Stimulated activated CD8-positive, alpha-beta memory T cell treated with anti-CD3 and anti-CD28 coated beads, Interleukin-4, amount 100 ng/mL, for 1 hour (primary cell): Measurements from ENCODE around the gene TFCP2L1.

ENCODE experiments used
- DNase-seq, 2 donors: peaks; one replicate each; pipeline ENCODE4 v3.0.0-alpha.2; 2020; ENCODE audit warnings: low read depth in 2 of 2, low spot score in 1 of 2

Gene TFCP2L1

DNA sequence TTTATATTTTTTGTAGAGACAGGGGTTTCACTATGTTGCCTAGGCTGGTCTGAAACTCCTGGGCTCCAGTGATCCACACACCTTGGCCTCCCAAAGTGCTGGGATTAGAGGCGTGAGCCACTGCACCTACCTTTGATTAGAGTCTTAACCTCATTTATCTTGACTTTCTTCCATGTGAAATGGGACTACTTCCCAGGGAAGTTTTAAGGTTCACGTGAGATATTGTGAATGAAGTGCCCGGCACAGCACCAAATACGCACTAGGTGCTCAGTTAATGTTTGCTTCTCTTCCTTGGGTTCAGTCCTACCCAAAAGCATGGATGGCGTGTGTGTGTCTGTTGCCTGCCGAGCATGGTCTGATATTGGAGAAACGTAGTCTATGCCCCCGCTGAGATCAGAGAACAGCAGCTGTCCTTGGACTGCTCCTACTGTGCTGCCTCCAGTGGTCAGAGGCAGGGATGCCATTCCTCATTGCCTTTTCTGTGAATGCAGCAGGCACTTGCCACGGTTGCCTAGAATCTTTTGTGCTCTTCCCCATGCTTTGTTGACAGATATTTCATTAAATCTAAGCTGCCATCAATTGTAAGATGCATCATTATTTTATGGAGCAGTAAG lies 12.3 kb upstream of the TFCP2L1 start:
- no peak for DNase-seq

DNA sequence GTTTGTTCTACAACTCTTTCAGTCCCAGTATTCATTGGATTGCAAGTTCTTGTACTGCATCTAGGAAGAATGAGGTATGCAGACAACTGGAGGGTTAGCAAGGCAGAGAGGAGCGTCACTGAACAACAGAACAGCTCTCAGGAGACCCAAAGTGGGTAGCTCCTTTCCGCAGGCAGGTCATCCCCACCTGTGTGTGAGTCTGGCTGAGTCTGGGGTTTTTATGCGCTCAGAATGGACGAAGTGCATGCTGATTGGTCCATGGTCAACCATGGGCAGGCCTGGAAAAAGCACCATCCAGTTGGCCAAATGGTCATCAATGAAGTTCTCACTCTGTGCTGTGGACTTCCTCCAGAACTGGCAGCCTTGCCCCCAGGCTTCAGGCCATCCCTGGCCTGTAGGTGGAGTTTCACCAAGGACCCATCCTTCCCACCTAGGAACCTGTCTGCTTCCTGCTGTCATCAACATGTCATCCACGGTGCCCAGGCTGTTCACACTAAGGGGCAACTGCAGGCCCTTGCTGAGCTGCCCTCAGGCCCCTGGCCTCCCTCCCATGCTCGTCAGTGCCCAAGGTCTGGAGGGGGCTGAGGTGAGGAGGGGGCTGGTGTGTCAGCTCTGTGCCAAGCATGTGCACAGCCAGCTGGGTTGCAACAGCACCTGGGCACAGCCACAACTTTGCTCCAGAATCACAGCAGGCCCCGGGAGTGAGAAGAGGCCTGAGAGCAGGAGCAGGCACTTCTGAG lies 11.1 kb upstream of the TFCP2L1 start:
- no peak for DNase-seq

DNA sequence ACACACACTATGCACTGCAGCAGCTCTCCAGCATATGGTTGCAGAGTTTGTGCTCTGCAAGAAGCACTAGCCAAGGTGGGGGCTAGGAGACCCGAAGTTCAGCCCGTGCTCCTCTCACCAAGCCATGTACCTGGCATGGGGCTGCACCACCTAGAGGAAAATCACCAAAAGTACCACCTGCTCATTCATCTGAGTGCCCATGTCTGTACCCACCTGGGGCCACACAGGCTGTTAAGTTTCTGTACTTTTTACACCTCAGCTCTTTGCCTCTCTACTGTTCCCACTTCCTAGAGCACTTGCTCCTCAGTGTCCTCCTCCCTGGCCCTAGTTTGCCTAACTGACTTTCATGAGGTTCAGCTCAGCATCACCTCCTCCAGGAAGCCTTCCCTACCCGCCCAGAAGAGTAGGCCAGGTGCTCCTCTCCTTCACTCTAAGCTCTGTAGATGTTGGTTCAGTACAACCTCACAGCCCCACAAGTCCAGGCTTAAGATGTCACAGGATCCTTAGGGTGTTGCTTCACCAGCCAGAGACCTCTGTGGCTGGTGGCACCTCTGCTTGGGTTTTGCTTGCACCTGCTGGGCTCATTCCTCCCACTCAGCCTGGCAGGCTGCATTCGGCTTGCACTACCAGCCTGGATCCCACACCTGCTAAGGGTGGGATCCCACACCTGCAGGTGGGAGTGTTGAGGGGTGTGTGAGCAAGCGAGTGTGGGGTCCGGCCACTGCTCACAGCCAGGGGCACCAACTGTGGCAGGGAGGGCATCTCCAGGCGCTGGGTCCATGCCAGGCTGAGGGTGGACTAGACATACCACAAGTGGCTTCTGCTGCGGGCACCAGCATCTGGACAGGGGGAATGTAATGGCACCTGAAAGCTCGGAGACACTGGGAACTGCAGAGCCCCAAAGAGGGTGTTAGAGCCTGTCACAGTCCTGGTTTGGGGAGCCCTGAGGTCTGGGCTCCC lies 10.2 kb upstream of the TFCP2L1 start:
- no peak for DNase-seq

DNA sequence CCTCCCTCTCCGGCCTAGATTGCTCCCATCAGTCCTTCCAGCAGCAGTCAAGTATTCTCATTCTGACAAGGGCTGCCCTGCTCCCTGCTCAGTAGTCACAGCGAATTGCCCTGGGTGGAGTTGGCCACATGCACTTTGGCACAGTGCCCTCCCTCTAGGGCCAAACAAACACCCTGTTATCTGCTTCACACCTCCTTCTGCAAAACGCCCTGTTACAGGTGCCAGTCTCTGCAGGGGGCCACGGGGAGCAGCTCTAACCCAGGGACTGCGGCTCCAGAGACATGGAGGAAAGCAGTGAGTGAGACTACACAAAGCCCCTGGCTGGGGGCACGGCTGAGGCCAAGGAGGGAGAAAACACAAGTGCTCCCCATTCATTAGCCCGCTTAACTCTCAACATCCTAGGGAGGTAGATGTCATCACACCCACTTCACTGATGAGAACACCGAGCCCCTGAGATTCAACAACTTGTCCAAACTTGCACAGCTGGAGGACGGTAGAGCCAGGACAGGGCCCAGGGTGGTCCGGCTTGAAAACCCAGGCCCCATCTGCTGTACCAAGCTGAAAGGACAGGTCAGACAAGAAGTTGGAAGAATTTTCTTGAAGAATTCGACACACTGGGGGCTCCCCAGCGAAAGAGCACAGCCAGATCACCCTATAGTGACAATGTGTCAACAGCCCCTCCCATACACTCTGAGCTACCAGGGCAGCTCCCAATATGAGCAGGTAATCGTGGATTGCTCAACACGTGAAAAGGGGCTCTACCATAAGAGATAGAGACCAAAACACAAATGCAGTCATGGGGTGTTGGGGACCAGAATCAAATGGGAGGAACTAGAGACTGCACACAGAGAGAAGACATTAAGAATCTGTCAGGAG lies 8.7 kb upstream of the TFCP2L1 start:
- DNase-seq, result no peak

DNA sequence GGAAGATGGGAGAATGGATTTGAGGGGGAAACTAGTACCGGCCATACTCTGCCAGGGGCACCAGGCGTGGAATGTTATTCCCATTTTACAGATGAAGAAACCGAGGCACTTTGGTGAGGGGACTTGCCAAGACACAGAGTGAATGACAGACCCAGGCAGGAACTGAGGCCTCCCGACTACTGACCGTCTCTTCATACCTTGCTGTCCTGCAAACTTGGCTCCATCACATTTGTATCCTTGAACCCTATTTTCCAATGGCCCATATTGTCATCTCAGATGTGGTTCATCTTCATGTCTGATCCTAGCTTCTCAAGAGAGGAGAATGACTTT lies 6.2 kb upstream of the TFCP2L1 start:
- DNase-seq, result no peak

DNA sequence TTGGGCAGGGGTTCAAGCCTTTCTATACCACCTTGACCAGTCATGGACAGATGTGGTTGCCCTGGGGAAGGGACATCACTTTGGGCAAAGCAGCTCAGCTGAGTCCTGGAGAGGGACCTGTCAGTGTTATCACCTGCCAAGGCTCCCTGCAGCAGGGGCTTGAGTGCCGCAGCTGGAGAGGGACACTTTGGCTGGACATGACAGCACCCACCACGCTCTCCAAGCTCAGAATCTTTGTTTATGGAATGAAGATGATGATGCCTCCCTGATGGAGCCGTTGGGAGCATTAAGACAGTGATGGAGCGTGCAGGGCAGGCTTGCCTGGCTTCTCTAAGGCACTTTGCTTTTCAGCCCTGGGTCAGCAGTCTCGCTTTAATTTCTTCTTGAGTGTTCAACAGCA lies 4.3 kb upstream of the TFCP2L1 start:
- no peak for DNase-seq

DNA sequence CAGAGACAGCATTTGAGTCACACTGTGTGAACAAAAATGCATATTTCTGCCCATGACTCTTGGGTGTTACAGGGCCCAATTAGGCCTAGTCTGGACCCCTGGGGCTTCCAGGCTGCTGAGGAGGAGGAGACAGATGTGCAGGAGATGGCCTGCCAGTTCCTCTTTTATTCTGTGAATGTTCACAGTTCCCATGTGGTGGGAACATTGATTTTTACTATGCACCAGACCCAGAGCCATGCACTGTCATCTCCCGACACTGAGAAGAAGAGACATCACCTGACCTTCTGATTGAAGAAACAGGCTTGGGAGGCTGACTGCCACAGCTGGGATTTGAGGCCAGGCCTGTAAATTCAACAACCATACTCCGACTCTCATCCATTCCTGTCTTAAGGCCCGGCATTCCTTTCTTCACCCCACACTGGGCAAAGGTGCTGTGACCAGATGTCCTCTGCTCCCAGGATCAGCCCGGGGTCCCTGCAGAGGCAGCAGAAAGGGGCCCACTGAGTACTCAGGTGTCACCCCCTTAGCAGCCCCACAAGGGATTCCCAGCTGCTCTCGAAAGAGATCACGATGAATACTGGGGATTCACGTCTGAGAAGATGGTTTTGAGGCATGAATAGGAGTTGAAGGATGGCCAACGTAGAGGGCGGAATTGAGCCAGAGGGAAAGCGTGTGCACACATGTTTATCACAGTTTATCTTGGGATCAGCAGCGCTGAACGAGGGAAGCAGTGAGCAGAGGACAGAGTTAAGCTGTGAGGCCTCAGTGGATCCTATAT lies 3.6 kb upstream of the TFCP2L1 start:
- DNase-seq, result no peak

DNA sequence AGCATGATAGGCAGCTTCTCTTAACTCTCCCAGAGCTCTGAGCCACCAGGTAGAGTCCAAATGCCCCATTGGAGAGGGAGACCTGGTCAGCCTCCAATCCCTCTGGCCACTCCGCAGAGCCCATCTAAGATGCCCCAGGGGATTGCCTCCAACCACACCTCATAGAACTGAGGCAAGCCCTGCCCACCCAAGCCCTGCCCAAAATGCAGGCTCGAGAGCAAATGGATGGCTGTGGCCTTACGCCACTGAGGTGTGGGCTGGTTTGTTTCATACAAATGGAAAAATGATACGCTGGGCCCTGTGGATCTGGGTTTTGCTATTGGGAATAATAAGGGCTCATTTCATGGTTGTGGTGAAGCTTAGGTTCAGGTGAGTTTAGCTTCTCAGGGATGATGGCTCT lies 3.0 kb upstream of the TFCP2L1 start:
- no peak for DNase-seq

DNA sequence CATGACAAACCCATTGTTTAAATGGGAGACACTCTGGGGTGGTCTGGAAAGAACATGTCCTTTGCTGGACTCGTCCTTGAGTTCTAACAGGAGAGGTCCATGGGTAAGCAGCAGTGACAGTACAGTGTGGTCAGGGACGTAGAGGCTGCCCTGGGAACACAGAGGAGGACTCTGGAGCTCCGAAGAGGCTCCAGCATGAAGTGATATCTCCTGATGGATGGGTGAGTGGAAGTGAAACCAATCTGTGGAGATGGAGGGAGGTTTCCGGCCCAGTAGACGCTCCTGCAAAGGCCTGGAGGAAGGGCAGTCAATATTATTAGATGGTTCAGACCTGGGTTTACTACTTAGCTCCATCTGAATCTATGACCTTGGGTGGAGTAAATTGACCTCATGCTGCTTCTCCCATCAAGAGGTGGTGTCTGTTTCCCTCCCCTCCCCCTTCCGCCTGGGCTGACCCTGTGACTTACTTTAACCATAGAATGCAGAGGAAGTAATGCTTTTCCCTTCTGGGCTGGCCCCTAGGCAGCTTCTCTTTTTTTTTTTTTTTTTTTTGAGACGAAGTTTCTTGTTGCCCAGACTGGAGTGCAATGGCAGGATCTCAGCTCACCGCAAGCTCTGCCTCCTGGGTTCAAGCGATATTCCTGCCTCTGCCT lies 2.3 kb upstream of the TFCP2L1 start:
- DNase-seq, result no peak

DNA sequence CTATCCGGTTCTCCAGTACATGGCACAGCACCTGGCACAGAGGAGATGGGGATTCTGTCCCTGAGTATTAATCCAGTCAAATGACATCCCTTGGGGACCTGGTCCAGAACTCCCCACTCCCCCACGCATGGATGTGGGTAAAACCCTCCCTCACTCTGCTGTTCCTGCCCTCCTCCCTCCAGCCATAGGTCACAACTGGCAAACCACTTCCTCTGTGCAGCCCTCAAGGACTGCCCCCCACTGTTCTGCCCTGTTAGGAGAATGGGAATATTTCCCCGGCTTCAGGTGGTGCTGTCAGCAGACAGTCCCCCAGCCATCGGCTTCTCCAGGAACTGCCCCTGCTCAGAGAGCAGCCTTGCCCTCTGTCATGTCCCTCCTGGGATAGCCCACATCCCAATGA lies 1.5 kb upstream of the TFCP2L1 start:
- no peak for DNase-seq

DNA sequence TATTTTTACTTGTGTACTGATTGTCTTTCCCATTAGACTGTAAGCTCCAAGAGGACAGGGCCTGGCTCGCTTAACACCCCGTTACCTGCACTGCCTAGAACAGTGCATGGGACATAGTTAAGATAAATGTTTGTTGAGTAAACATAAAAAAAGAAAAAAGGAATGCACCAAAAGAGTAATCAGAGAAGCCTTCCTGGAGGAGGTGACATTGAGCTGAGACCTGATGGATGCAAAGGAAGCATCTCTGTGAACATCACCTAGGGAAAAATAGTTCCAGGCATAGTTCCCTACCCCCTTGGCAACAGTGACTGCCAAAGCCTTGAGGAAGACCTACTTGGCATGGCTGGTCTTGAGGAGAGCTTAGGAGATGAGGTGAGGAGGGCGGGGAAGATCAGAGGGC lies 924 bp upstream of the TFCP2L1 start:
- DNase-seq, result no peak

DNA sequence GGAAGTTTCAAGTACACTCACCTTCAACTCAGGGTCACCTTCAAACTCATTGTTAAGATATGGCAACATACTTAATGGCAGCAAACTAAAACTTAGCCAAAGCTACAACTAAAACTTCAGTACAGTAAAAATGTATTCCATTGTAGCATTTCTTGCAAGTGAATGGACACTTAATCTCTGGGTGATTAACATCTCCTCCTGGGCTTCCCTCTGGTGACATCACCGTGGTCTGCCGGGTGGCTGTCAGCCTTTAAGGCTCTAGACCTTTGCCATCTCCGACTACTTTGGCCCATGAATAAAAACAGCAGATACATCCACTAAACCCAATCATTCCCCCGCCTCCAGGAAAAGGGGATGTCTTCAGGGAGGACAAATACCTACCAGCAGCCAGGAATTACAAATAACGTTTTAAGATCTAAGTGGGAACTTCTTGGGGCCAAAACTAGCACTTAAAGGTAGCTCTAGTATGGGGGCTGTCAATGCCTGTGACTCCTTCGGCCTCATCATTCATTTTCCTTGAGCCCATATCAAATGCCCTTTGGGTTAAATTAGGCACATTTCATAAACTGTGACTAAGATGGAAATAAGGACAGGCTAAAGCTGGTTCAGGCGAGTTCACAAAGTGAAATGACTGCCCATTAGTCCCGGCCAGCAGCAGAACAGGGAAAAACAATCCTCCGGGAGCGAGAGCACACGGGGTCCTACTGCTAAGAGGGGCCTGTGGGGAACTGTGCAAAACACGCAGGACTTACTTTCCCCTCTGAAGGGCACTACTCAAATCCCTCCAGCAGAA lies 1.1 kb downstream of the TFCP2L1 start:
- DNase-seq, result no peak

DNA sequence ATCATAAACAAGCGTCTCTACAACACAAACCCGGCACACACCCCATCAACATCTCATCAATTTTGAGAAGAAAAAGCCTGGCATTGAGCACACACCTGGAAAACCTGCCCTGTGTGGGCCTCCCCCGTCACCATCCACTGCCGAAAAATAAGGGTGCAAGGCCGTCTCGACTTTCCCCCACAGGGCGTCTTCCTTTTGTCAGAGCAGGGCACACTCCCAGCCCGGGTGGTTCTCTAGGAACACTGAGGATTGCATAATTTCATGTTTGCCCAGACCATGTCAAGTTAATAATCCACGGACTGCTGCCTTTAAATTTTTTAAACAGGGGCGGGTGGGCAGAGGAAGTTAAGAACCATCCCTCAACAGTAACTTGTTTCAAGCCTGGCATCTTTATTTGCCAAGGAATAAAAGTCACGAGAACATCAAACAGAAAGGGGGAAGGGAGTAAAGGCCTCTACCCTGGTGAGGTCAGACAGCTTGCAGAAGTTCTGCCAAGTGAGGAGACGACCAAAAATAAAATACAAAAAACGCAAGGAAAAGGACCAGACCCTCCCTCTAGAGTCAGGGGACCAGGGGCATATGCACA lies 2.1 kb downstream of the TFCP2L1 start:
- no peak for DNase-seq

DNA sequence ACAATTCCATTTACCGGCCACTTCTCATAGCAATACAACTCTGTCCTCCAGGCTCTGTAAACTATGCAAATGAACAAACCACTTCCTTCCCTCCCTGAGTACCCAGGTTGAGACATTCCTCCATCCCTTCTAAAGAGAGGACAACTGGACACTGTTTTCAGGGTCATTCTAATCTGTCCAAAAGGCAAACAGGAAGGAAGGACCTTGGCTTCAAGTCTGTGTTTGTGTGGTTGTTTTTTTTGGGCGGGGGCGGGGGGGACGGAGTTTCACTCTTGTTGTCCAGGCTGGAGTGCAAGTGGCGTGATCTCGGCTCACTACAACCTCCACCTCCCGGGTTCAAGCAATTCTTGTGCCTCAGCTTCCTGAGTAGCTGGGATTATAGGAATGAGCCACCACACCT lies 3.3 kb downstream of the TFCP2L1 start:
- no peak for DNase-seq

DNA sequence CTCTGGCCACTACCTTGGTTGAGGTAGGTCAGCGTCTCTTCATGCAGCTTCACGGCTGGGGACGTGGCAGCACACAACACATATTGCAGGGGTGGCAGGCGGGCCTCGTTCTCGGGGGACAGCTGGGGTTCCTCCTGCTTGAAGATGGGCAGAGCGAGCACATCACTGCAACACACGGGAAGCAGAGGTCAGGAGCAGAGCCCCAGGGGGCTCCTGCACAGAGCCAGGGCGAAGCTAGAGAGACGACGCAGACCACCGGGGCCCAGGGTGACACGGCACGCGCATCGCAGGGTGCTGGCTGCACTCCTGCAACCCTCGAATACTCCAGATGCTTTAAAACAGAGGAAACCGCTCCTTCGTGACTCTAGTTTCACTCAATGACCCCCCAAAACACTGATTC lies 3.9 kb downstream of the TFCP2L1 start:
- no peak for DNase-seq

DNA sequence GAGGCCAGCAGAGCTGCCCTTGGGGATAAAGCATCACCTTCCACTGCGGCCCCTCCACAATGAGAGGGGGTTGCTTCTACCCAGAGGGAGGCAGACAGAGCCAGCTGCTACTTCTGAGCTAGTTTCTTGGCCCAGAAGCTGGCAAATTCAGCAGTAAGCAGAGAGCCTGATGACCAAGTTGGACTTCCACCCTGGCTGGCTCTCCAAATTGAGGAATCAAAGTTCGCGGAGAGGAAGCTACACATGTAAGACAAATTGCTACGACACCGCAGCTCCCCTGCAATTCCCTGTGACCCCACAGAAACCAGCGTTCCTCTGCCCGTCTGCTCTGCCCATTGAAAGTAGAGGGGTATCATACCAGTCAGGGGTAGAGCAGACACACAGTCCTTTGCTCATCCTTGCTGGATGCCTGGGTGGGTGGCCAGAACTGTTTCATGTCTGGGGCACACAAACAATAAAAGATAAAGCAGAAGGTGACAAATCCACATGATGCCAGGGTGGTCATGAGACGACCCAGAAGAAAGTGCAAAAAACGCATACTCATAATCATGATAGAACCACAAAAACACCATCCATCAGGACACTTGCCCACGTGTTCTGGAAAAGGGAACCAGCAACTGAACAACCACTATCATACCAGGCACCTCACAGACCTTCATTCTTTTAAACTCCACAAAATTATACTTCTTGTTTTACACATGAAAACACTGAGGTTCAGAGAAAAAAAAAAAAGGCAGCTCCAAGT lies 5.4 kb downstream of the TFCP2L1 start:
- no peak for DNase-seq

DNA sequence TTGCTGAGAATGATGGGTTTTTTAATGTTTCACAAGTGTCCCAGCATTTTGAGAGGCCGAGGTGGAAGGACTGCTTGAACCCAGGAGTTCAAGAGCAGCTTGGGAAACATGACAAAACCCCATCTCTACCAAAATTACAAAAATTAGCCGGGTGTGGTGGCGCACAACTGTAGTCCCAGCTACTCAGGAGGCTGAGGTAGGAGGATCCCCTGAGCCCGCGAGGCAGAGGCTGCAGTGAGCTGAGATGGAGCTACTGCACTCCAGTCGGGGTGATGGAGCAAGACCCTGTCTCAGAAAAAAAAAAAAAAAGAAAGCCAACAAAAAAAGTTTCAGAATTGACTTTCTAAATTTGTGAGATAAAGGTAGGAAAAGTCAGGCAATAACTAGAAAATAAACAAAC lies 8.7 kb downstream of the TFCP2L1 start:
- no peak for DNase-seq

DNA sequence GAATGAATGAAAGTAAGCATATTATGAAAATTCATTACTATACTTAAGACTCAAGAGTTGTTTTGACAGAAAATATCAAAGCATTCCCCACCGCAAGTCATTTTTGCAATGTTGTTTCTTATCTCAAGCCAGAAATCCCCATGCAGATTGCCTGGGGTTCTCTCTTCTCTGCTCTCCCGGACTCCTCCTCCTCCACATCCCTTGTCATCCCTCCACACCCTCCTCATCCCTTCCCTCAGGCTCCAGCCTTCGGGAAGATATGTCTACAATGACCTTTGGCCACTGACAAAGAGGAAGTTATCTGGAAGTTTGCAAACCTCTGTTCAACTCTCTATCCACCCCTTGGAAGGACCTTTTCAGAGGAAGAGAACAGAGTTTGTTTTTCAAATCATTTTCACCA lies 11.9 kb downstream of the TFCP2L1 start:
- no peak for DNase-seq
